Peyer's patch (tissue), 4 donors: ENCODE data around the gene ZBTB16.

ENCODE experiments used
- POLR2A ChIP-seq, 2 donors: fragments of 450-650 bp; IDR thresholded peaks; one replicate each; pipeline ENCODE4 v1.5.1; 2017; ENCODE audit warnings: antibody characterized with exemption in 2 of 2, mild to moderate bottlenecking in 2 of 2, moderate library complexity in 2 of 2
- TF ChIP-seq, protein P1 (sequence below), 6 experiments: fragments of 450-650 bp in 4 of 6; fragments of 200-600 bp in 2 of 6; sonication (generic) in 1 of 6; IDR thresholded peaks; one replicate each; pipeline ENCODE4 v1.5.1; 2017 to 2019; ENCODE audit warnings: antibody characterized with exemption in 6 of 6, mild to moderate bottlenecking in 3 of 6, moderate library complexity in 1 of 6

DNA sequence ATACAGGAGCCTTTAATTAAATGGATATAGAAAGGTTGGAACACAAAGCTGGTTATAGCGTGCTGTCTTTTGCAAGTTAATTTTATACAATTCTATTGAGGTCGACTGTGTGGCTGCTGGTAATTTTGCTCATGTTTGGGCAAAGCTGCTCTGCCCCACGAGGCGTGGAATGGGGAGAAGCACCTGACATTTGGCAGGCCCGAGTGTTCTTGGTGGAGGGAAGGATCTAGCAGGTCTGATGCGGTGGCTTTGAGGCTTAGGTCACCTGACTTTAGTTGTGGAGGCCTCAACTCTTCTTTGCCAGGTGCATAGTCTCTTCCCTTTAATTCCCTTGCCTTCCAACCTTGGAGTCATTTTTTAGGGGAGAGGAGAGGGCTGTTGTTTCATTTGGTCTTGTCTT lies 97.3 kb downstream of the ZBTB16 start:
- TF ChIP-seq, protein P1, sequence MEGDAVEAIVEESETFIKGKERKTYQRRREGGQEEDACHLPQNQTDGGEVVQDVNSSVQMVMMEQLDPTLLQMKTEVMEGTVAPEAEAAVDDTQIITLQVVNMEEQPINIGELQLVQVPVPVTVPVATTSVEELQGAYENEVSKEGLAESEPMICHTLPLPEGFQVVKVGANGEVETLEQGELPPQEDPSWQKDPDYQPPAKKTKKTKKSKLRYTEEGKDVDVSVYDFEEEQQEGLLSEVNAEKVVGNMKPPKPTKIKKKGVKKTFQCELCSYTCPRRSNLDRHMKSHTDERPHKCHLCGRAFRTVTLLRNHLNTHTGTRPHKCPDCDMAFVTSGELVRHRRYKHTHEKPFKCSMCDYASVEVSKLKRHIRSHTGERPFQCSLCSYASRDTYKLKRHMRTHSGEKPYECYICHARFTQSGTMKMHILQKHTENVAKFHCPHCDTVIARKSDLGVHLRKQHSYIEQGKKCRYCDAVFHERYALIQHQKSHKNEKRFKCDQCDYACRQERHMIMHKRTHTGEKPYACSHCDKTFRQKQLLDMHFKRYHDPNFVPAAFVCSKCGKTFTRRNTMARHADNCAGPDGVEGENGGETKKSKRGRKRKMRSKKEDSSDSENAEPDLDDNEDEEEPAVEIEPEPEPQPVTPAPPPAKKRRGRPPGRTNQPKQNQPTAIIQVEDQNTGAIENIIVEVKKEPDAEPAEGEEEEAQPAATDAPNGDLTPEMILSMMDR (IDR thresholded peaks at IDR 0.05): no peak
- TF ChIP-seq POLR2A (IDR thresholded peaks at IDR 0.05): no peak
